NCI-H1092 (cell line): ENCODE measurements around the gene MYBPH.

Experiments used
- DNase-seq: peaks from one replicate; lab custom pipeline; 2025; lab: John Stamatoyannopoulos, UW

MYBPH gene

GRCh38 chr1:203129501-203130231 is 46.0 kb downstream of the MYBPH start:
- peak; percentile 32 for DNase-seq

GRCh38 chr1:203128716-203129500 is 46.7 kb downstream of the MYBPH start:
- no peak for DNase-seq

GRCh38 chr1:203128431-203128715 is 47.3 kb downstream of the MYBPH start:
- no peak for DNase-seq

GRCh38 chr1:203127666-203128430 is 47.8 kb downstream of the MYBPH start, which contains the start of gene ADORA1:
Gene ADORA1, plus strand, starts transcription at chr1:203127726. Its CDS starts 1,116 bp downstream, at chr1:203128842.
- peak; percentile 55 for DNase-seq

GRCh38 chr1:203126866-203127665 is 48.6 kb downstream of the MYBPH start:
- DNase-seq: no peak

- no peak for DNase-seq
Measured at GRCh38 chr1:203126151-203126865, 49.3 kb downstream of the MYBPH start.

GRCh38 chr1:203124546-203125317 is 50.9 kb downstream of the MYBPH start:
- DNase-seq: peak; percentile 12

GRCh38 chr1:203124011-203124410 is 51.6 kb downstream of the MYBPH start:
- no peak for DNase-seq

GRCh38 chr1:203122159-203122558 is 53.5 kb downstream of the MYBPH start:
- DNase-seq: no peak

GRCh38 chr1:203121186-203122015 is 54.2 kb downstream of the MYBPH start:
- no peak for DNase-seq

GRCh38 chr1:203120325-203121153 is 55.1 kb downstream of the MYBPH start:
- no peak for DNase-seq
